Right kidney (tissue), 1 donor: ENCODE measurements around the gene PAX7.

Experiments
- DNase-seq: peaks from one replicate; pipeline ENCODE4 v3.0.0-alpha.2; 2016

The PAX7 gene

DNA sequence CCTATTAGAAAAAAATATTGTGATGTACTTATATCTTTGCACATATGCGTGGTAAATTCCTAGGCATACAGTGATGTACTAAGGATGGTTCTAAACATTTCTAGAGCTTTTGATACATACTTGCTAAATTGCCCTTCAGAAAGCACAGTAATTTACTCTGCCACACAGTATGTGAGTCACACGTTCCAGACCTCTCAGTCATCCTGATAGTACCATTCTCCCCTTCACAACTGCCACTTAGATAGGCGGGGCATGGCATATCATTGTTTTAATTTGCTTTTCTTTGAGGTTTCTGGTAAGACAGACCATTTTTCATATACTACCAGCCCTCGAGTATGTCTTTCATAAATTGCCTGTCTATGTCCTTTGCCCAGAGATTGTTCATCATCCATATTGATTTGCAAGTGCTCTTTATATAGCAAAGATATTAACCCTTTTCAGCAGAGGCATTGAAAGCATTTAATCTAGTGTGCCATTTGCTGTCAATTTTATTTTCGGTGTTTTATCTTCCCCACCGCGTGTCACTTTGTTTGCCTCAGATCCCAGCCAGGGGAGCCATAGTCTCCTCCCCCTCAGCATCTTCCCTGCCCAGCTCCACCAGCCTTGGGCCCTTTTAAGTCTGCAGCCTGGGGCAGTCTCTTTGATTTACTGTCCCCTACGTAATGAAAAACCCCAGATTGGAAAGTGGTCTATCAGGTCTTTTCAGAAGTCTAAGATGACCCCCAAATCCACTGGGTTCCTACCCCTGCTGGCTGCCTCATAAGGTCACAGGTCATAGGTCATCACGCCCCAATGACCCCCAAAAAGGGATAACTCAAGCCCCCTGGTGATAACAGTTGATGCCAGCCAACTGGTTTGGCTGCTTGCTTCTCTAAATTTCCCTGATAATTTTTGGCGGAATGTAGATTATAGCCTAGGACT is 11.8 kb upstream of the PAX7 start:
- no peak for DNase-seq

DNA sequence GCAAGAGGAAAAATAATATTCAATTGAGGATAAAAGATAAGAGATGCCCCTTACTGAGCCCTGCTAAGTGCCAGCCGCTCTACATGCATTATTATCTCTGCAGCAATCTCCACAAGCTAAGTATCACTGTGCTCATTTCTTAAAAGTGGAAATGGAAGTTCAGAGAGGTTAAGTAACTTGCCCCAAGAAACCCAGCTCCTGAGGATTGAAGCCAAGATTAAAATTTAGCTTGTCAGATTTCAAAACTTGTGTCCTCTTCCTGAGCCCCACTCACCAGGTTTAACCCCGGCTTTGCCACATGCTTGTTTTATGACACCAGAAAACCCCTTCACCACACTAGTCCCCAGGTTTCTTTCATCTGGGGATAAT is 11.2 kb upstream of the PAX7 start:
- DNase-seq = no peak

DNA sequence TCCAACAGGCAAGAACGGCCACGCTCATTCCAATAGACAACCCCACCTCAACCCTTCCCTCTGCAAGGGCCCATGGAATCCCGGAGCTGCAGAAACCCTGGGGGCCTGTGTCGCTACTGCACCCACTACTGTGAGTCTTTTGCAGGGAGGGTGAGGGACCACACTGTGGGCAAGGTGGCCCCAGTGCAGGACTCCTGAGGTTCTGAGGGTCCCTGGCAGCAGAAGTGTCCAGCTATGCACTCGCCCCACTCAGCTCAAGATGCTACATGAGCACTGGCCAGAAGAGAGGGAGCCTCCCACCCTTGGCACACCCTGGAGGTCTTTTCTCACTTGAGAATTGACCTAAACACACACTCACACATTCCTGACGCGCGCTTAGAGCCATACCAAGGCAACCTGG is 2.1 kb upstream of the PAX7 start:
- DNase-seq = no peak

GRCh38 chr1:18629659-18630510 is 761 bp upstream of the PAX7 start:
- peak; percentile 49 for DNase-seq

- DNase-seq = peak; percentile 72
Observed at GRCh38 chr1:18631496-18632217, 1.0 kb downstream of the PAX7 start.

- peak; percentile 68 for DNase-seq
Observed at GRCh38 chr1:18632218-18632588, 1.6 kb downstream of the PAX7 start.

- peak; percentile 72 for DNase-seq
Observed at GRCh38 chr1:18632783-18633421, 2.3 kb downstream of the PAX7 start.

- DNase-seq = peak; percentile 63
Observed at GRCh38 chr1:18633422-18634155, 2.9 kb downstream of the PAX7 start.

GRCh38 chr1:18634276-18634675 is 3.6 kb downstream of the PAX7 start:
- DNase-seq = no peak

GRCh38 chr1:18635070-18635577 is 4.5 kb downstream of the PAX7 start:
- DNase-seq = no peak

GRCh38 chr1:18635891-18636595 is 5.4 kb downstream of the PAX7 start:
- DNase-seq = peak; percentile 40

DNA sequence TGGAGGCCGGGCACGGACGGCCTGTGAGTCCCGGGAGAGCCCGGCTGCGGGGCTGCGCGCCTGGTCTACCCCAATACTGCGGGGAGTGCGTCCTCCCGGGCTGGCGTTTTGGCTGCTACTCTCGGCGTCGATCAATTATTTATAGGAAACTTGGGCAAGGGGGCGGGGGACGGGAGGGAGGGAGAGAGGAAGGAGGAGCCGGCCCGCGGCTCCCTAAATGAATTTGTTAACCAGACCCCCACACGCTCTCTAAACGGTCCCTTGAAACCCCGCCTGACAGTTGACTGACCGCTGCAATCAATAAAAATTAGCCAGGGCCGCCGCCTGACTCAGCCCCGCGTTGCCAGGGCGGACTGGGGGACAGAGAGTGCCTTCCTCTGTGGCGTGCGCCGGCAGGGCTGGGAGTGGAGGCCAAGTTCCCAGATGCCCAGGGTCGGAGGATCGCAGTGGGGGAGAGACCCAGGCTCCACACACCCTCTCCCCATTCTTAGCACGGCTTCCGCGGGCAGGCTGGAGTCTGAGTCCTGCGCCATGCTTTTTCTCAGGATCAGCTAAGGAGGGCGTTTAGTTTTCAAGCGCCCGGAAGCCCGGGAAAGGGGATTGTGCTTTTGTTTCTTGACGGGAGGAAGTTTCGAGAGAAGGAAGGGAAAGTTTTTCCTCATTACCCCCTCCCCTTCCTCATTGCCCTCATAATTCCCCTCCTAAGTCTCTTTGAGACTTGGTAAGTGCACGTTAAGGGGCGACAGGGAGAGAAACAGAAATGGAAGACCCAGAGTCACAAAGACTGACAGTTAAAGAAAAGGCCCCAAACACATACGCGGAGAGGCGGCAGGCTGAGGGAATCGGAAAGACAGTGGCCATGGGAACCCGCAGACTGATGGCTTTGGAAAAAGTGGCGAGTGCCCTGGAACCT is 6.2 kb downstream of the PAX7 start:
- peak; percentile 52 for DNase-seq

GRCh38 chr1:18637511-18637960 is 6.9 kb downstream of the PAX7 start:
- DNase-seq = peak; percentile 36

- no peak for DNase-seq
Observed at GRCh38 chr1:18637962-18638834, 7.6 kb downstream of the PAX7 start.

DNA sequence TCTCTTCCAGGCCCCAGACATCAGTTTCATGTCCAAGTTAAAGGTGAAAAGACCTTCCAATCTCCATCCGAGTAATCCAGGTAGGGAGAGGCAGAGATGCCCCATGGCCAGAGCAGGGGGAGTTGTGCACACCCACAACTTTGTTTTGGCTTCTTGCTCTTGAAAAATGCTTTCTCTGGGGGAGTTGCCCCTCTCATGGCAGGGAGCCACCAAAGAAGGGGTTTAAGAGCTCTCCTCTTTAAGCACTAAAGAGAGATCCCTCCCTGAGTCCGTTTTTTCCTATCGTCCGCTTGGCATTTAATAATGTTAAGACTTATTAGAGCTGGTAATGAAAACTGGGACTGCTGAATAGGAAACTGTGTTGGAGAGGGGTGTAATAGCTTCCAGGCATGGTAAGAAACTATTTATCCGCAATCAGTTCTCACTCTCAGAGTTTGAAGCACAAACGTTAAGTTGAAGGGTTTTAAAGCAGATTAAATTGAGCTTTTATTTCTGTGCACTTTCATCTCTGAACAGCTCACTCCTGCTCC is 8.3 kb downstream of the PAX7 start:
- no peak for DNase-seq

DNA sequence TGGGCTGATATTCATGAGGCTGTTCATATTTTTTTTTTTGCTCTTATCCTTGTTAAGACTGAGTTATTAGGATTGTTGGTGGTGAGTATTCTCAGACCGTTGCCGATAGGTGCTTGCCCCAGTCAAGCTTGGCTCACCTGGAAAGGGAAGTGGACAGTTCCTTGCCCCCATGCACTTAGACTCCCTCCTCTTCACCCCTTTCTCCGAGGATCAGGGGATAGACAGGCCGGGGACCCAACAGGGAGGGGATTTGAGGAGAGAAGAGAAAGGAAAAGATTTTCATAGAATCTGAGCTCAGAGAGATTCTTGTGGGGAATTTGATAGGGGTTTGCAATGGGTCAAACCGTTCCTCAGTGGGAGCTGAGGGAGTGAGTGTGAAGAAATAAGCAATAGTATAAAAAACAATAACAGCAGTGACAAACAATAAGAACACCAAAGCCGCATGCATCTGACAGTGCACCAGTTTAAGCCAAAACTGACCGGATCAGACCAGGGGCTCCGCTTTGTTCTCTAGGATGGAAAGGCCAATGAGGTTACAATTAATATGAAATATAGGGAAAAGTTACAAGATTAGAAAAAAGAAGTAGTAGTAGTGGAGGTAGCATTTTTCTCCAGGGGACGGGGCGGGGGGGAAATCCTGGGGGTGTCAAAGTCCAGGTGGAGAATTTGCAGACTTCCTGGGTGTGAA is 8.9 kb downstream of the PAX7 start:
- DNase-seq = peak; percentile 43

DNA sequence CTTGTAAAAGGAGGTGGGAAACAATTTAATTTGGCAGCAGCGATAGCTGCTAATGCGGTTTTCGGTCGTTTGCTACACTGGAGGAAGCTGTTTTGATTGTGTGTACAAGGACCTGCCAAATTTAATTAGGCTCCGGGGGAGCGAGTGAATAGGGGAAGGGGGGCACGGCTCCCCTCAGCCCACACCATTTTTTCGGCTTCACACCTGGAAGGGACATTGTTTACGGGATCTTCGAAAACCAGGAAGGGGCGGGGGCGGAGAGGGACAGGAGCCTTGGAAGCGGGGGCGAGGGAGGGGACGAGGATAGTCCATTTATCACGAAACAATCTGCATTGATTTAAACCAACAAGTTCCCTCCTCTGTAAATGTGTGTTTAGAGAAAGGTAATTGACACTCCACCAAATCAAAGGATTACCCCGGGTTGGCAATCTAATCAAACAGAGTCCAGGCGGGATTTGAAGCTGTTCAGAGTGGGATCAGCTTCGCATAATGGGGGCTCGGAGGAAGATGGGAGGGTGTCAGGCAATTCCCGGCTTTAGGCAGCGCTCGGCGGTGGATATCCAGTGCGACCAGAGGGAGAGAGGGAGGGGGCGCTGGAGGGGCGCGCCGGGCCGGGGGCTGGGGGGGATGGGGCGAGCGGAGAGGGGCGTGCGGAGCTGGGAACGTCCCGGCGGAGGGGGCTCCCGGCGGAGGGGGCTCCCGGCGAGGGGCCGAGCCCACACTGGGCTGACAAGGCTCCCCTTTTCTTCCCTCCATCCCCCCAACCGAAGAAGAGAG is 9.8 kb downstream of the PAX7 start:
- DNase-seq = peak; percentile 20
